HEK293T (cell line): ENCODE data around the gene ANO7.

Source experiments
- CTCF ChIA-PET: fragments of 350-600 bp; formaldehyde crosslinking; extraction: SDS; loops from one replicate; lab custom pipeline; 2021; ENCODE audit warnings: antibody characterized with exemption, inconsistent platforms; lab: Yijun Ruan, JAX
- POLR2A ChIA-PET: fragments of 350-600 bp; formaldehyde crosslinking; extraction: SDS; loops from one replicate; lab custom pipeline; 2020; ENCODE audit warnings: antibody characterized with exemption, inconsistent platforms; lab: Yijun Ruan, JAX
- DNase-seq: peaks from one replicate; pipeline ENCODE4 v3.0.0; 2012; ENCODE audit warnings: mixed read lengths; ENCODE audit errors: extremely low spot score
- ARNT ChIP-seq: fragments of 450-650 bp; IDR thresholded peaks from 2 replicates; pipeline ENCODE4 v1.6.1; 2017; ENCODE audit warnings: mild to moderate bottlenecking
- BHLHE40 ChIP-seq: fragments of 450-650 bp; IDR thresholded peaks from 2 replicates; pipeline ENCODE4 v1.6.1; 2016; ENCODE audit warnings: mild to moderate bottlenecking, moderate library complexity, borderline replicate concordance
- CTBP1 ChIP-seq: fragments of 450-650 bp; IDR thresholded peaks from 2 replicates; pipeline ENCODE4 v1.6.1; 2016; ENCODE audit warnings: borderline replicate concordance
- ELF4 ChIP-seq: fragments of 450-650 bp; IDR thresholded peaks from 2 replicates; pipeline ENCODE4 v1.6.1; 2017; ENCODE audit warnings: antibody characterized with exemption
- FOXA1 ChIP-seq: fragments of 450-650 bp; IDR thresholded peaks from 2 replicates; pipeline ENCODE4 v1.6.1; 2016; ENCODE audit warnings: mild to moderate bottlenecking
- FOXK2 ChIP-seq: fragments of 450-650 bp; IDR thresholded peaks from 2 replicates; pipeline ENCODE4 v1.6.1; 2016; ENCODE audit warnings: mild to moderate bottlenecking
- FOXM1 ChIP-seq: fragments of 450-650 bp; IDR thresholded peaks from 2 replicates; pipeline ENCODE4 v1.6.1; 2017; ENCODE audit warnings: mild to moderate bottlenecking, borderline replicate concordance
- HDGF ChIP-seq: fragments of 450-650 bp; IDR thresholded peaks from 2 replicates; pipeline ENCODE4 v1.6.1; 2017; ENCODE audit warnings: antibody characterized with exemption, borderline replicate concordance
- L3MBTL2 ChIP-seq: fragments of 450-650 bp; conservative IDR thresholded peaks from 2 replicates; pipeline ENCODE4 v1.6.1; 2016; ENCODE audit warnings: mild to moderate bottlenecking
- LEF1 ChIP-seq: fragments of 450-650 bp; IDR thresholded peaks from 2 replicates; pipeline ENCODE4 v1.6.1; 2017; ENCODE audit warnings: mild to moderate bottlenecking, borderline replicate concordance
- NFRKB ChIP-seq: fragments of 450-650 bp; IDR thresholded peaks from 2 replicates; pipeline ENCODE4 v1.6.1; 2016; ENCODE audit warnings: mild to moderate bottlenecking, moderate library complexity
- PKNOX1 ChIP-seq: fragments of 450-650 bp; IDR thresholded peaks from 2 replicates; pipeline ENCODE4 v1.6.1; 2016
- SP1 ChIP-seq: fragments of 450-650 bp; IDR thresholded peaks from 2 replicates; pipeline ENCODE4 v1.6.1; 2017
- SUZ12 ChIP-seq: fragments of 450-650 bp; IDR thresholded peaks from 2 replicates; pipeline ENCODE4 v1.6.1; 2016; ENCODE audit warnings: mild to moderate bottlenecking
- TARDBP ChIP-seq: fragments of 450-650 bp; IDR thresholded peaks from 2 replicates; pipeline ENCODE4 v1.6.1; 2016
- ZNF384 ChIP-seq: fragments of 450-650 bp; IDR thresholded peaks from 2 replicates; pipeline ENCODE4 v1.6.1; 2016

The ANO7 gene

GRCh38 chr2:241225983-241226382, 37.5 kb downstream of the ANO7 start:
- ChIA-PET CTCF (no interaction called here), POLR2A (no interaction called here)
- TF ChIP-seq LEF1, result no peak
- DNase-seq, result no peak

GRCh38 chr2:241226723-241227572, 38.5 kb downstream of the ANO7 start:
- no peak for TF ChIP-seq SUZ12
- TF ChIP-seq ELF4, result no peak
- TF ChIP-seq ARNT, result no peak
- TF ChIP-seq PKNOX1, result no peak
- no peak for TF ChIP-seq L3MBTL2
- TF ChIP-seq TARDBP, result no peak
- TF ChIP-seq FOXA1, result no peak
- no peak for TF ChIP-seq LEF1
- no peak for TF ChIP-seq HDGF
- DNase-seq, result no peak
- POLR2A ChIA-PET, result no interaction called here
- CTCF ChIA-PET, result no interaction called here

GRCh38 chr2:241227594-241227993, 39.1 kb downstream of the ANO7 start:
- DNase-seq, result no peak
- TF ChIP-seq LEF1, result no peak
- ChIA-PET CTCF (no interaction called here), POLR2A (no interaction called here)

- DNase-seq, result no peak
- TF ChIP-seq NFRKB (no peak), PKNOX1 (no peak), FOXM1 (no peak), SP1 (no peak), BHLHE40 (no peak), FOXK2 (no peak), L3MBTL2 (no peak), CTBP1 (no peak), HDGF (no peak), SUZ12 (no peak), ARNT (no peak), ELF4 (no peak), TARDBP (no peak), FOXA1 (no peak), LEF1 (no peak)
- ChIA-PET POLR2A (no interaction called here), CTCF (no interaction called here)
Measured at GRCh38 chr2:241228081-241228859, 39.8 kb downstream of the ANO7 start.

GRCh38 chr2:241228860-241229516, 40.5 kb downstream of the ANO7 start:
- TF ChIP-seq LEF1, result no peak
- TF ChIP-seq TARDBP, result no peak
- no peak for TF ChIP-seq BHLHE40
- CTCF ChIA-PET, result no interaction called here
- no peak for DNase-seq
- POLR2A ChIA-PET, result no interaction called here

GRCh38 chr2:241229563-241230401, 41.3 kb downstream of the ANO7 start:
- POLR2A ChIA-PET, result no interaction called here
- no peak for DNase-seq
- CTCF ChIA-PET, result no interaction called here
- TF ChIP-seq FOXK2, result no peak
- no peak for TF ChIP-seq SUZ12
- no peak for TF ChIP-seq ARNT
- TF ChIP-seq BHLHE40, result no peak
- TF ChIP-seq FOXA1, result no peak
- TF ChIP-seq ELF4, result no peak
- TF ChIP-seq PKNOX1, result no peak
- no peak for TF ChIP-seq ZNF384
